K562 (cell line): ENCODE measurements around the gene CD164. TPM values are rescaled to one million over a fixed set of nuclear protein-coding genes. Genes with fewer than 3 reads are reported as not detected.

Source experiments
- ASH1L ChIP-seq: fragments of 450-650 bp; IDR thresholded peaks from 2 replicates; pipeline ENCODE4 v1.6.1; 2018; ENCODE audit warnings: borderline replicate concordance, mild to moderate bottlenecking, low read depth; ENCODE audit not compliant: partially characterized antibody
- BHLHE40 ChIP-seq: IDR thresholded peaks from 2 replicates; pipeline ENCODE4 v1.6.1; 2011; ENCODE audit warnings: low read length, improper control_type of control experiment
- CTCFL ChIP-seq: IDR thresholded peaks from 2 replicates; pipeline ENCODE4 v1.6.1; 2011; ENCODE audit warnings: borderline replicate concordance, low read depth, mild to moderate bottlenecking, moderate library complexity, low read length; ENCODE audit not compliant: insufficient read depth, poor library complexity, severe bottlenecking
- E2F3 ChIP-seq: fragments of 250-450 bp; sonication (Bioruptor Pico); IDR thresholded peaks from 2 replicates; pipeline ENCODE4 v1.4.0; 2020; ENCODE audit warnings: mild to moderate bottlenecking
- FOXA1 ChIP-seq: fragments of 450-650 bp; IDR thresholded peaks from 2 replicates; pipeline ENCODE4 v1.6.1; 2016; ENCODE audit warnings: mild to moderate bottlenecking, borderline replicate concordance
- GTF2B ChIP-seq: IDR thresholded peaks from 2 replicates; pipeline ENCODE4 v1.6.1; 2011; ENCODE audit not compliant: insufficient read length; ENCODE audit errors: extremely low read depth
- HSF4 ChIP-seq: fragments of 250-450 bp; sonication (Bioruptor Pico); IDR thresholded peaks from 2 replicates; pipeline ENCODE4 v2.1.2; 2022; ENCODE audit warnings: mild to moderate bottlenecking, moderate library complexity, borderline replicate concordance
- KDM5B ChIP-seq: fragments of 200-600 bp; sonication (generic); IDR thresholded peaks from 2 replicates; pipeline ENCODE4 v1.6.1; 2012; ENCODE audit warnings: low read depth, mild to moderate bottlenecking, moderate library complexity, low read length, control low read depth, inconsistent platforms; ENCODE audit not compliant: insufficient replicate concordance
- MAFG ChIP-seq: fragments of 450-650 bp; conservative IDR thresholded peaks from 2 replicates; pipeline ENCODE4 v1.6.1; 2016; ENCODE audit warnings: missing genetic modification characterization, missing compliant biosample characterization
- MYNN ChIP-seq, 2 experiments: sonication (generic); formaldehyde crosslinking in 1 of 2; IDR thresholded peaks; 2 replicates each; pipeline versions ENCODE4 v1.5.0 to v1.6.1; 2016 to 2020; ENCODE audit warnings: antibody characterized with exemption in 1 of 2, missing genetic modification reagents in 1 of 2
- PHF8 ChIP-seq: fragments of 200-600 bp; sonication (generic); IDR thresholded peaks from 2 replicates; pipeline ENCODE4 v1.6.1; 2012; ENCODE audit warnings: mixed run types, mild to moderate bottlenecking, inconsistent platforms, low read length, moderate library complexity, borderline replicate concordance
- PYGO2 ChIP-seq: fragments of 450-650 bp; IDR thresholded peaks from 2 replicates; pipeline ENCODE4 v1.6.1; 2016; ENCODE audit warnings: mild to moderate bottlenecking, missing genetic modification characterization, moderate library complexity, missing compliant biosample characterization
- RNF2 ChIP-seq: sonication (generic); IDR thresholded peaks from 2 replicates; pipeline ENCODE4 v1.6.1; 2016
- TAF1 ChIP-seq: IDR thresholded peaks from 2 replicates; pipeline ENCODE4 v1.6.1; 2011; ENCODE audit warnings: mild to moderate bottlenecking, low read length, moderate library complexity; ENCODE audit not compliant: insufficient read depth, control insufficient read depth, severe bottlenecking; ENCODE audit errors: extremely low read depth
- ZBTB5 ChIP-seq: fragments of 450-650 bp; IDR thresholded peaks from 2 replicates; pipeline ENCODE4 v1.6.1; 2017; ENCODE audit warnings: antibody characterized with exemption
- ZBTB8A ChIP-seq: fragments of 450-650 bp; IDR thresholded peaks from 2 replicates; pipeline ENCODE4 v1.6.1; 2018; ENCODE audit warnings: mild to moderate bottlenecking, moderate library complexity; ENCODE audit not compliant: partially characterized antibody
- ZFP91 ChIP-seq: sonication (generic); formaldehyde crosslinking; IDR thresholded peaks from 2 replicates; pipeline ENCODE4 v1.8.0; 2022; ENCODE audit warnings: mild to moderate bottlenecking, missing genetic modification reagents
- ZNF165 ChIP-seq: fragments of 250-450 bp; sonication (Bioruptor Pico); IDR thresholded peaks from 2 replicates; pipeline ENCODE4 v1.4.0; 2020; ENCODE audit warnings: borderline replicate concordance
- ZNF24 ChIP-seq: fragments of 450-650 bp; IDR thresholded peaks from 2 replicates; pipeline ENCODE4 v1.6.1; 2016
- ZNF584 ChIP-seq: fragments of 200-800 bp; sonication (Bioruptor generic); IDR thresholded peaks from 2 replicates; pipeline ENCODE4 v1.6.1; 2016; ENCODE audit warnings: low read depth, mild to moderate bottlenecking, missing genetic modification characterization, missing compliant biosample characterization
- ZNF79 ChIP-seq: fragments of 250-450 bp; sonication (Bioruptor Pico); IDR thresholded peaks from 2 replicates; pipeline ENCODE4 v1.4.0; 2020; ENCODE audit warnings: low read depth, mild to moderate bottlenecking, moderate library complexity
- polyA plus RNA-seq, 8 experiments: library from polyadenylated mRNA; depleted of rRNA in 4 of 8; stranded (reverse) in 5 of 8; unstranded in 3 of 8; fragments of >200 nt; fragmentation: Nextera tagmentation in 2 of 8; fragmentation: Illumina TruSeq in 1 of 8; extraction: Ambion mirVana in 2 of 8; extraction: Trizol in 1 of 8; gene quantifications; 2 replicates each; pipeline versions ENCODE4 v1.2.1 to v1.2.3, GENCODE V29; 2011 to 2014; ENCODE audit warnings: inconsistent platforms in 1 of 8, missing spikeins in 1 of 8
- total RNA-seq, 7 experiments: library from RNA; depleted of rRNA in 6 of 7; stranded (reverse); fragments of >200 nt in 6 of 7; fragmentation: Illumina TruSeq in 2 of 7; extraction: Trizol in 2 of 7; gene quantifications; 2 replicates each; pipeline versions ENCODE4 v1.2.1 to v1.2.3, GENCODE V29; 2011 to 2021; ENCODE audit warnings: low replicate concordance in 1 of 7

CD164 gene
- total and polyA plus RNA-seq, 9 of the 15 experiments (the other 6 are each of a cell fraction or from before 2014, with no cell fraction given): 79.5 to 317 (median 165) TPM

- peak; percentile 89 for TF ChIP-seq TAF1
- no peak for TF ChIP-seq ZBTB5
- peak; percentile 77; the same call in 1 of the 2 replicates for TF ChIP-seq ZNF24
- TF ChIP-seq HSF4 (CRISPR knock-in tag): no peak
- TF ChIP-seq ZBTB8A: no peak
- no peak for TF ChIP-seq ZFP91 (CRISPR knock-in tag)
- no peak for TF ChIP-seq FOXA1
- TF ChIP-seq PYGO2: no peak
- TF ChIP-seq MAFG (tag): no peak
- peak; percentile 98 for TF ChIP-seq BHLHE40
- peak; percentile 78; the same call in 1 of the 2 replicates for TF ChIP-seq RNF2
- no peak for TF ChIP-seq MYNN (IDR thresholded peaks at IDR 0.05)
- TF ChIP-seq MYNN (CRISPR knock-in tag; IDR thresholded peaks at IDR 0.05): no peak
- no peak for TF ChIP-seq ZNF165 (CRISPR knock-in tag)
- no peak for TF ChIP-seq GTF2B
- TF ChIP-seq CTCFL: no peak
- TF ChIP-seq ZNF584 (CRISPR knock-in tag): no peak
- peak; percentile 59 for TF ChIP-seq E2F3 (CRISPR knock-in tag)
- peak; percentile 83 for TF ChIP-seq PHF8
- TF ChIP-seq ASH1L: no peak
- no peak for TF ChIP-seq ZNF79 (CRISPR knock-in tag)
- TF ChIP-seq KDM5B: peak; percentile 73
These were observed at the start of gene CD164 (continued) for GRCh38 chr6:109381747-109382575.
